H9 (cell line): ENCODE measurements around the gene AKT1. TPM values are rescaled to one million over a fixed set of nuclear protein-coding genes. Genes with fewer than 3 reads are reported as not detected.

Experiments used
- DNase-seq: peaks from one replicate; pipeline ENCODE4 v3.0.0-alpha.2; 2017
- H2AFZ ChIP-seq: one replicate; pipeline ENCODE4 v1.6.1; 2013; ENCODE audit warnings: mild to moderate bottlenecking, low read length, control low read depth, moderate library complexity
- H2AK5ac ChIP-seq: 2 replicates; pipeline ENCODE4 v1.6.1; 2013; ENCODE audit warnings: low read length, control low read depth, mixed read lengths; ENCODE audit not compliant: insufficient read length
- H2BK120ac ChIP-seq: one replicate; pipeline ENCODE4 v1.6.1; 2013; ENCODE audit warnings: low read depth, mild to moderate bottlenecking, low read length, control low read depth, inconsistent platforms; ENCODE audit not compliant: poor library complexity, severe bottlenecking
- H2BK12ac ChIP-seq: 2 replicates; pipeline ENCODE4 v1.6.1; 2013; ENCODE audit warnings: low read length, control low read depth, mixed read lengths, low read depth; ENCODE audit not compliant: insufficient read length
- H2BK15ac ChIP-seq: 2 replicates; pipeline ENCODE4 v1.6.1; 2013; ENCODE audit warnings: low read depth, low read length, control low read depth
- H2BK20ac ChIP-seq: one replicate; pipeline ENCODE4 v1.6.1; 2013; ENCODE audit warnings: low read depth, mild to moderate bottlenecking, low read length, control low read depth, inconsistent platforms; ENCODE audit not compliant: poor library complexity, severe bottlenecking
- H2BK5ac ChIP-seq: 2 replicates; pipeline ENCODE4 v1.6.1; 2013; ENCODE audit warnings: low read length, control low read depth, mixed read lengths; ENCODE audit not compliant: insufficient read length
- H3K14ac ChIP-seq: 2 replicates; pipeline ENCODE4 v1.6.1; 2013; ENCODE audit warnings: low read length, control low read depth; ENCODE audit not compliant: insufficient read depth
- H3K18ac ChIP-seq: 2 replicates; pipeline ENCODE4 v1.6.1; 2013; ENCODE audit warnings: low read depth, mild to moderate bottlenecking, mixed read lengths, low read length, control low read depth; ENCODE audit not compliant: insufficient read length
- H3K23ac ChIP-seq: 2 replicates; pipeline ENCODE4 v1.6.1; 2013; ENCODE audit warnings: low read length, control low read depth, mixed read lengths, low read depth; ENCODE audit not compliant: insufficient read length
- H3K23me2 ChIP-seq: 2 replicates; pipeline ENCODE4 v1.6.1; 2013; ENCODE audit warnings: low read depth, mild to moderate bottlenecking, mixed read lengths, low read length, control low read depth; ENCODE audit not compliant: insufficient read length, poor library complexity, severe bottlenecking
- H3K27ac ChIP-seq: 2 replicates; pipeline ENCODE4 v1.5.1; 2013; ENCODE audit warnings: low read length, control low read depth, mixed read lengths, low read depth; ENCODE audit not compliant: insufficient read length
- H3K27me3 ChIP-seq: 2 replicates; pipeline ENCODE4 v1.6.1; 2013; ENCODE audit warnings: low read length, control low read depth, inconsistent platforms; ENCODE audit not compliant: insufficient read depth
- H3K4ac ChIP-seq: 2 replicates; pipeline ENCODE4 v1.6.1; 2013; ENCODE audit warnings: low read depth, mild to moderate bottlenecking, control low read depth, inconsistent platforms, low read length, moderate library complexity
- H3K4me1 ChIP-seq: 2 replicates; pipeline ENCODE4 v1.6.1; 2013; ENCODE audit warnings: low read length, control low read depth, inconsistent platforms; ENCODE audit not compliant: insufficient read depth
- H3K4me2 ChIP-seq: 2 replicates; pipeline ENCODE4 v1.6.1; 2013; ENCODE audit warnings: low read length, control low read depth, mixed read lengths; ENCODE audit not compliant: insufficient read length, insufficient read depth
- H3K56ac ChIP-seq: 2 replicates; pipeline ENCODE4 v1.6.1; 2013; ENCODE audit warnings: low read depth, mild to moderate bottlenecking, mixed read lengths, low read length, control low read depth; ENCODE audit not compliant: insufficient read length
- H3K79me1 ChIP-seq: 2 replicates; pipeline ENCODE4 v1.6.1; 2013; ENCODE audit warnings: low read depth, mild to moderate bottlenecking, moderate library complexity, low read length, control low read depth, inconsistent platforms; ENCODE audit not compliant: insufficient read depth, poor library complexity, severe bottlenecking
- H3K79me2 ChIP-seq: 2 replicates; pipeline ENCODE4 v1.6.1; 2013; ENCODE audit warnings: low read length, control low read depth, inconsistent platforms; ENCODE audit not compliant: insufficient read depth
- H3K9ac ChIP-seq: 2 replicates; pipeline ENCODE4 v1.6.1; 2013; ENCODE audit warnings: low read length, control low read depth, mixed read lengths; ENCODE audit not compliant: insufficient read length; ENCODE audit errors: extremely low read depth
- H3K9me3 ChIP-seq: one replicate; pipeline ENCODE4 v1.6.1; 2013; ENCODE audit warnings: low read depth, low read length, inconsistent platforms; ENCODE audit not compliant: control insufficient read depth
- H3T11ph ChIP-seq: one replicate; pipeline ENCODE4 v1.6.1; 2013; ENCODE audit warnings: mild to moderate bottlenecking, low read length, control low read depth, inconsistent platforms
- H4K20me1 ChIP-seq: one replicate; pipeline ENCODE4 v1.6.1; 2013; ENCODE audit not compliant: control insufficient read depth, insufficient read length, insufficient read depth
- H4K5ac ChIP-seq: 2 replicates; pipeline ENCODE4 v1.6.1; 2013; ENCODE audit warnings: low read depth, mild to moderate bottlenecking, mixed read lengths, low read length, control low read depth; ENCODE audit not compliant: insufficient read length
- H4K8ac ChIP-seq: replicated peaks from 2 replicates; pipeline ENCODE4 v1.6.1; 2013; ENCODE audit warnings: low read length, control low read depth, mixed read lengths, low read depth; ENCODE audit not compliant: insufficient read length
- H4K91ac ChIP-seq: 2 replicates; pipeline ENCODE4 v1.6.1; 2013; ENCODE audit warnings: low read depth, mild to moderate bottlenecking, moderate library complexity, mixed read lengths, low read length, control low read depth; ENCODE audit not compliant: insufficient read length
- H3K27ac Mint-ChIP-seq, 3 experiments: 2 replicates in 2 of 3; 3 replicates in 1 of 3; pipeline ENCODE4 v1.8.0; 2020 to 2021; ENCODE audit warnings: mixed read lengths in 3 of 3, mild to moderate bottlenecking in 1 of 3, moderate library complexity in 1 of 3
- H3K27me3 Mint-ChIP-seq: 2 replicates; pipeline ENCODE4 v1.8.0; 2021; ENCODE audit warnings: low read depth, mild to moderate bottlenecking, moderate library complexity, mixed read lengths
- H3K36me3 Mint-ChIP-seq, 3 experiments: 2 replicates in 2 of 3; 3 replicates in 1 of 3; pipeline ENCODE4 v1.8.0; 2020 to 2021; ENCODE audit warnings: low read depth in 3 of 3, mixed read lengths in 3 of 3; ENCODE audit not compliant: insufficient read depth in 1 of 3
- H3K4me1 Mint-ChIP-seq, 2 experiments: 2 replicates each; pipeline ENCODE4 v1.8.0; 2020; ENCODE audit warnings: mixed read lengths in 2 of 2
- H3K4me3 Mint-ChIP-seq, 2 experiments: 2 replicates in 1 of 2; 3 replicates in 1 of 2; pipeline ENCODE4 v1.8.0; 2020 to 2021; ENCODE audit warnings: mild to moderate bottlenecking in 2 of 2, mixed read lengths in 2 of 2, moderate library complexity in 1 of 2
- H3K9me3 Mint-ChIP-seq, 2 experiments: 2 replicates in 1 of 2; 3 replicates in 1 of 2; pipeline ENCODE4 v1.8.0; 2020; ENCODE audit warnings: mild to moderate bottlenecking in 2 of 2, mixed read lengths in 2 of 2, moderate library complexity in 1 of 2
- CTCF ChIP-seq: fragments of 200-600 bp; sonication (generic); conservative IDR thresholded peaks from 3 replicates; pipeline ENCODE4 v1.8.0; 2021; ENCODE audit warnings: antibody characterized with exemption, mild to moderate bottlenecking
- WGBS: extraction: QIAGEN DNeasy Blood & Tissue Kit; methylation state at CpG from one replicate; pipeline ENCODE4 v1.1.7; 2013; ENCODE audit warnings: missing lambda C conversion rate, low lambda C conversion rate, mixed read lengths; ENCODE audit not compliant: insufficient read length; ENCODE audit errors: extremely low coverage; 5-methylcytosine and 5-hydroxymethylcytosine counted together
- total RNA-seq: library from RNA; stranded (reverse); gene quantifications from 2 replicates; pipeline ENCODE4 v1.2.1, GENCODE V29; 2021

AKT1 gene
- total RNA-seq, 1 experiment from 2014 or later, result 101 TPM

- no peak overlapping the region for H2BK120ac ChIP-seq
- no peak overlapping the region for H2AFZ ChIP-seq
- no peak overlapping the region for H3K56ac ChIP-seq
- no peak overlapping the region for H3T11ph ChIP-seq
- no peak overlapping the region for H4K91ac ChIP-seq
- no peaks in the 10 kb centered on the region for H3K79me1 ChIP-seq
- H3K36me3 Mint-ChIP-seq, result peaks cover 19 to 38% (median 30%) of the 10 kb centered on the region in 3 experiments
- H3K79me2 ChIP-seq, result no peaks in the 10 kb centered on the region
- no peak overlapping the region for H3K9ac ChIP-seq
- H3K4ac ChIP-seq, result no peak overlapping the region
- no peak overlapping the region for H2BK12ac ChIP-seq
- peaks cover 0 to 1% of the 10 kb centered on the region in 2 experiments; a peak in 1 of 5 replicates for H3K9me3 Mint-ChIP-seq
- no peak overlapping the region for H3K23ac ChIP-seq
- no peaks in the 10 kb centered on the region for H3K9me3 ChIP-seq
- no peaks in the 10 kb centered on the region for H3K4me1 ChIP-seq
- H2BK5ac ChIP-seq, result no peak overlapping the region
- H2BK15ac ChIP-seq, result no peak overlapping the region
- no CpG with 5 or more reads among the region's 15 CpGs for WGBS
- H3K4me1 Mint-ChIP-seq, result no peaks in the 10 kb centered on the region
- no peaks in the 10 kb centered on the region for H3K27me3 ChIP-seq
- no peaks in the 10 kb centered on the region for H3K27me3 Mint-ChIP-seq
- H2AK5ac ChIP-seq, result no peak overlapping the region
- DNase-seq, result no peak
- H4K20me1 ChIP-seq, result no peaks in the 10 kb centered on the region
- H4K8ac ChIP-seq, result no peak overlapping the region
- H3K4me2 ChIP-seq, result no peak overlapping the region
- no peak overlapping the region for H2BK20ac ChIP-seq
- no peak for TF ChIP-seq CTCF
- H4K5ac ChIP-seq, result no peak overlapping the region
- H3K27ac Mint-ChIP-seq, result no peak overlapping the region
- H3K4me3 Mint-ChIP-seq, result no peak overlapping the region
- no peak overlapping the region for H3K14ac ChIP-seq
- H3K23me2 ChIP-seq, result no peaks in the 10 kb centered on the region
- H3K18ac ChIP-seq, result no peak overlapping the region
- no peak overlapping the region for H3K27ac ChIP-seq
Measured at GRCh38 chr14:104776481-104776880, 19.1 kb downstream of the AKT1 start.
